ENCODE measurements around the gene PPP1R12C.

The PPP1R12C gene

GRCh38 chr19:55141696-55142095 is 24.3 kb upstream of the PPP1R12C start:
- no peaks in the 10 kb centered on the region for H3K9me2 ChIP-seq (ENCODE audit: low read depth, low read length)
- H3F3A ChIP-seq (ENCODE audit: insufficient read depth, low read length): no peaks in the 10 kb centered on the region
- no peaks in the 10 kb centered on the region for H4K20me1 ChIP-seq (ENCODE audit: insufficient read depth, low read length)
- H3K4me2 ChIP-seq (ENCODE audit: low read length): no peak overlapping the region
- no peak overlapping the region for H3K4me3 ChIP-seq (ENCODE audit: low read depth, low read length, poor library complexity, severe bottlenecking)
- no peaks in the 10 kb centered on the region for H3K36me3 ChIP-seq (ENCODE audit: insufficient read depth, low read length)
- peaks cover 2% of the 10 kb centered on the region for H3K4me1 ChIP-seq (ENCODE audit: insufficient read depth, low read length, severe bottlenecking)
- no peaks in the 10 kb centered on the region for H3K79me2 ChIP-seq (ENCODE audit: insufficient read depth, low read length)
- TF ChIP-seq, protein P1, sequence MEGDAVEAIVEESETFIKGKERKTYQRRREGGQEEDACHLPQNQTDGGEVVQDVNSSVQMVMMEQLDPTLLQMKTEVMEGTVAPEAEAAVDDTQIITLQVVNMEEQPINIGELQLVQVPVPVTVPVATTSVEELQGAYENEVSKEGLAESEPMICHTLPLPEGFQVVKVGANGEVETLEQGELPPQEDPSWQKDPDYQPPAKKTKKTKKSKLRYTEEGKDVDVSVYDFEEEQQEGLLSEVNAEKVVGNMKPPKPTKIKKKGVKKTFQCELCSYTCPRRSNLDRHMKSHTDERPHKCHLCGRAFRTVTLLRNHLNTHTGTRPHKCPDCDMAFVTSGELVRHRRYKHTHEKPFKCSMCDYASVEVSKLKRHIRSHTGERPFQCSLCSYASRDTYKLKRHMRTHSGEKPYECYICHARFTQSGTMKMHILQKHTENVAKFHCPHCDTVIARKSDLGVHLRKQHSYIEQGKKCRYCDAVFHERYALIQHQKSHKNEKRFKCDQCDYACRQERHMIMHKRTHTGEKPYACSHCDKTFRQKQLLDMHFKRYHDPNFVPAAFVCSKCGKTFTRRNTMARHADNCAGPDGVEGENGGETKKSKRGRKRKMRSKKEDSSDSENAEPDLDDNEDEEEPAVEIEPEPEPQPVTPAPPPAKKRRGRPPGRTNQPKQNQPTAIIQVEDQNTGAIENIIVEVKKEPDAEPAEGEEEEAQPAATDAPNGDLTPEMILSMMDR (IDR thresholded peaks at IDR 0.05; ENCODE audit: low read length): no peak
- no peak for TF ChIP-seq EZH2 (IDR thresholded peaks at IDR 0.05; ENCODE audit: borderline replicate concordance, low read length)
- H3K9ac ChIP-seq (ENCODE audit: low read length): no peak overlapping the region
- no peak overlapping the region for H3K27ac ChIP-seq (ENCODE audit: low read depth, low read length, poor library complexity, severe bottlenecking)
- no peaks in the 10 kb centered on the region for H3K27me3 ChIP-seq (ENCODE audit: insufficient read depth, low read length)
- no peaks in the 10 kb centered on the region for H3K9me3 ChIP-seq (ENCODE audit: low read length)
- H2AFZ ChIP-seq (ENCODE audit: low read length): no peak overlapping the region

DNA sequence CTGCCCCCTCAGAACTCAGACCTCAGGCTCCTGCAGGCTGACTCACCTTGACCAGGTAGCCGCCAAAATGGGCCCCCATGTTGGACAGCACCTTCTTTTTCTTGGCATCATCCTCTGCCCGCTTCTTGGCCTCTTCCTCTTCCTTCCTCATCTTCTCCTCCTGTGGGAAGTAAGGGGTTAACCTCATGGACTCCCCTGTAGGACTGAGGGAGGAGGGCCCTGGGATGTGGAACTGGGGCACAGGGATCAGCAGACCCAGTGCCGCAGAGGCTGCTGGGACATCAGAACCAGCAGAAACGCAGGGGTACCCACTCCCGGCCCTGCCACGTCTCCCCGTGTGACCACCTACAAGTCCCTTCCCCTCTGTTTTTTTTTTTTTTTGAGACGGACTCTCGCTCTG is 20.5 kb upstream of the PPP1R12C start:
- no peak for TF ChIP-seq EZH2 (IDR thresholded peaks at IDR 0.05; ENCODE audit: borderline replicate concordance, low read length)
- TF ChIP-seq, protein P1 (IDR thresholded peaks at IDR 0.05; ENCODE audit: low read length): no peak
- no peaks in the 10 kb centered on the region for H4K20me1 ChIP-seq (ENCODE audit: insufficient read depth, low read length)
- H3K9ac ChIP-seq (ENCODE audit: low read length): no peak overlapping the region
- H3F3A ChIP-seq (ENCODE audit: insufficient read depth, low read length): no peaks in the 10 kb centered on the region
- no peak overlapping the region for H3K4me2 ChIP-seq (ENCODE audit: low read length)
- H3K27me3 ChIP-seq (ENCODE audit: insufficient read depth, low read length): peaks cover 2% of the 10 kb centered on the region
- no peak overlapping the region for H3K4me3 ChIP-seq (ENCODE audit: low read depth, low read length, poor library complexity, severe bottlenecking)
- H2AFZ ChIP-seq (ENCODE audit: low read length): no peak overlapping the region
- H3K4me1 ChIP-seq (ENCODE audit: insufficient read depth, low read length, severe bottlenecking): peaks cover 4% of the 10 kb centered on the region
- H3K9me3 ChIP-seq (ENCODE audit: low read length): no peaks in the 10 kb centered on the region
- H3K9me2 ChIP-seq (ENCODE audit: low read depth, low read length): no peaks in the 10 kb centered on the region
- H3K79me2 ChIP-seq (ENCODE audit: insufficient read depth, low read length): no peaks in the 10 kb centered on the region
- H3K36me3 ChIP-seq (ENCODE audit: insufficient read depth, low read length): no peaks in the 10 kb centered on the region
- H3K27ac ChIP-seq (ENCODE audit: low read depth, low read length, poor library complexity, severe bottlenecking): no peak overlapping the region

DNA sequence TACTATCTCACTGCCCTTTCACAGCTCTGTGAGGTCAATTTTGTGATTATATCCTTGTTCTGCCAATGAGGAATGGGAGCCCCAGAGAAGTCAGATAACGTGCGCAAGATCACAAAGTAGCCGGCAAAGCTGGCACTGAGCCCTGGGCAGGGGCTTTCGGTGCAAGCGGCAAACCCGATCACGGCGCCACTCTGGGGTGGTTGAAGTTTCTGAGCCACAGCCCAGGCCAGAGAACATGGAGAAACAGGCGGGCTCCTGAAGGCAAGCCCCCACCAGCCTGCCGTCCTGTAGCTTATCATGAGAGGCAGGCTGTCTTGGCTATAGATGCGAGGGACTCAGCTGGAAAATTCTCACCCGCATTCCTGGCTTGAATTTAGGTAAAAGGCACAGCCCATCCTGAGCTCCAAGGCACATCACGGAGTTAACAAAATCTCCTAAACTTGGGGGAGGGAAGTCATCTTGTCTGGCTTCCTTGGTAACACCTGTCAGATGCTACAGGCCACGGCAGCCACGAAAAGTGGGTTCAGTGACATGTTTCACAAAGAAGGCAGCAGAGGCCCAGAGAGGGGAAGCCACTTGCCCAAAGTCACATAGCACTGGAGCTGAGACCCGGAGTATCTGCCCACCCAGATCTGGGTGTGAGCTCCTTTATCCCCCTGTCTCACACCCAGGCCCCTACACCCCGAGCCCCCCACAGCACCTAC is 19.1 kb upstream of the PPP1R12C start:
- TF ChIP-seq, protein P1 (IDR thresholded peaks at IDR 0.05; ENCODE audit: low read length): no peak
- TF ChIP-seq EZH2 (IDR thresholded peaks at IDR 0.05; ENCODE audit: borderline replicate concordance, low read length): no peak
- Histone ChIP-seq H3F3A (ENCODE audit: insufficient read depth, low read length) (no peaks in the 10 kb centered on the region), H3K27me3 (ENCODE audit: insufficient read depth, low read length) (peaks cover 6% of the 10 kb centered on the region), H3K79me2 (ENCODE audit: insufficient read depth, low read length) (no peaks in the 10 kb centered on the region), H3K9me2 (ENCODE audit: low read depth, low read length) (no peaks in the 10 kb centered on the region), H3K4me2 (ENCODE audit: low read length) (no peak overlapping the region), H3K4me1 (ENCODE audit: insufficient read depth, low read length, severe bottlenecking) (peaks cover 4% of the 10 kb centered on the region), H4K20me1 (ENCODE audit: insufficient read depth, low read length) (no peaks in the 10 kb centered on the region), H3K9ac (ENCODE audit: low read length) (no peak overlapping the region), H3K4me3 (ENCODE audit: low read depth, low read length, poor library complexity, severe bottlenecking) (no peak overlapping the region), H3K9me3 (ENCODE audit: low read length) (no peaks in the 10 kb centered on the region), H3K36me3 (ENCODE audit: insufficient read depth, low read length) (no peaks in the 10 kb centered on the region), H3K27ac (ENCODE audit: low read depth, low read length, poor library complexity, severe bottlenecking) (no peak overlapping the region), H2AFZ (ENCODE audit: low read length) (no peak overlapping the region)

All from OCI-LY1 (cell line).